H54 (cell line): ENCODE measurements around the gene MAP3K14.
A peak's percentile ranks its signal among the peaks of the same experiment; 100 is the strongest.

Experiments
- DNase-seq: peaks from one replicate; pipeline ENCODE4 v3.0.0; 2011; ENCODE audit warnings: low spot score, mixed read lengths; ENCODE audit not compliant: insufficient read length
- FAIRE-seq: peaks from 3 replicates; lab custom pipeline; 2011; peaks lifted over from hg19 to GRCh38; lab: Jason Lieb, UNC
- POLR2A ChIP-seq: IDR thresholded peaks from 2 replicates; pipeline ENCODE4 v1.6.1; 2011; ENCODE audit warnings: low read depth, mild to moderate bottlenecking, low read length

The MAP3K14 gene

GRCh38 chr17:45227101-45227925 lies 89.5 kb downstream of the MAP3K14 start:
- TF ChIP-seq POLR2A, result no peak
- DNase-seq (no peak), FAIRE-seq (no peak)

GRCh38 chr17:45226576-45226975 lies 90.2 kb downstream of the MAP3K14 start:
- FAIRE-seq (no peak), DNase-seq (no peak)
- TF ChIP-seq POLR2A, result no peak

DNA sequence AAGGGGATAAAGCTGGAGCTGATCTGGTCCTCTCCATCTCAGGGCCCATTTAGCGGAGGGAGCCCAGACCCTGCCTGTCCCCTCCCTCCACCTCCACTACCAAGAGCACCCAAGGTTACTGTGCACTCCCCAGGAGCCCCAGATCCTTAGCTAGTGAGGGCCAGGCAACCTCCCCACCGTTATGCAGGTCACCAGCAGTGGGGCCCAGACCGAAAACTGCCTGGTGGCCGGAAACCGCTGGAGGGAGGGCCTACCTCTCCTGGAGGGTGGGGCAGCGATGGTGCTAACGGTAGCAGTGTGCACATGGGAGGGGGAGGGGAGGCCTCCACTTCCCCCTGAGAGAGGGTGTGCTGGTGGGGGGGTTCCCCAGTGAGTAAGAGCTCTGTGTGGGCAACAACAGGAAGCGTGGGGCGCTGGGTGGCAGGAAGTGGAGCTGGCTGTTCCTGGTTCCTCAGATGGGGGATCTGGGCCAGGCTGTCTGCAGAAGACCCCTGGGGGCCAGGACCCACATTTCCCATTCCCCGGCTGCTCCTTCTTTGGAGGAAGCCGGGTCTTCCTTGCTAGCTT lies 90.8 kb downstream of the MAP3K14 start:
- FAIRE-seq (peak; percentile 38), DNase-seq (no peak)
- TF ChIP-seq POLR2A, result no peak

DNA sequence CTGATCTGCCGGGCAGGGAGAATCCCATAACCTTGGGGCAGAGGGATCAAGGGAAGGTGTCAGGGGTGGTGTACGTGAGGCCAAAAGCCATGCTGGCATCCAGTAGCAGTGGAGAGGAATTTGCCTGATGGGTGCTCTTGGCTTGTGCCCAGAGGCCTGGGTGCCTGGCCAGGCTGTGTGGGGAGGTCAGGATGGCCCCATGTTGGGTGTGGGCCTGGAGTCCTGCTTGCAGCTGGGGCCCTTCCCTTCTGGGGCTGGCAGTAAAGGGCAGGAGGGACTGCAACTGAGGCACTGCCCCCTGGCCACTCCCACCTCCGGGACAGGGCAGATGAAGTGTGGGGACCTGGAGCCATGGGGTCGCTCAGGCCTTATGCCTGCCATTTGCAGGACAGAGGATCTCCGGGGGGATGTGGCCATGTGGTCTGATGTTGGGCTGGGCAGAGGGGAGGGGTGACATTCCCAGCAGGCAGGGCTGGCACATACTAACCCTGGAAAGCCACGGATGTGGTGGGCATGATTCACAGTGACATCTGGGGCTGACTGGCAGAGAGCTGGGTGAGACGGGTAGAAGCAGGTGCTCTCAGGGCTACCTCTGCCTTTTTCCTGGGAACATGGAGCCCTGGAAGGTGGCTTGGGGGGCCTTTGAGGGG lies 91.6 kb downstream of the MAP3K14 start:
- DNase-seq, result peak; percentile 97
- TF ChIP-seq POLR2A, result no peak
- peak; percentile 80 for FAIRE-seq

GRCh38 chr17:45224671-45225050 lies 92.2 kb downstream of the MAP3K14 start:
- TF ChIP-seq POLR2A, result no peak
- DNase-seq (peak; percentile 40), FAIRE-seq (no peak)

DNA sequence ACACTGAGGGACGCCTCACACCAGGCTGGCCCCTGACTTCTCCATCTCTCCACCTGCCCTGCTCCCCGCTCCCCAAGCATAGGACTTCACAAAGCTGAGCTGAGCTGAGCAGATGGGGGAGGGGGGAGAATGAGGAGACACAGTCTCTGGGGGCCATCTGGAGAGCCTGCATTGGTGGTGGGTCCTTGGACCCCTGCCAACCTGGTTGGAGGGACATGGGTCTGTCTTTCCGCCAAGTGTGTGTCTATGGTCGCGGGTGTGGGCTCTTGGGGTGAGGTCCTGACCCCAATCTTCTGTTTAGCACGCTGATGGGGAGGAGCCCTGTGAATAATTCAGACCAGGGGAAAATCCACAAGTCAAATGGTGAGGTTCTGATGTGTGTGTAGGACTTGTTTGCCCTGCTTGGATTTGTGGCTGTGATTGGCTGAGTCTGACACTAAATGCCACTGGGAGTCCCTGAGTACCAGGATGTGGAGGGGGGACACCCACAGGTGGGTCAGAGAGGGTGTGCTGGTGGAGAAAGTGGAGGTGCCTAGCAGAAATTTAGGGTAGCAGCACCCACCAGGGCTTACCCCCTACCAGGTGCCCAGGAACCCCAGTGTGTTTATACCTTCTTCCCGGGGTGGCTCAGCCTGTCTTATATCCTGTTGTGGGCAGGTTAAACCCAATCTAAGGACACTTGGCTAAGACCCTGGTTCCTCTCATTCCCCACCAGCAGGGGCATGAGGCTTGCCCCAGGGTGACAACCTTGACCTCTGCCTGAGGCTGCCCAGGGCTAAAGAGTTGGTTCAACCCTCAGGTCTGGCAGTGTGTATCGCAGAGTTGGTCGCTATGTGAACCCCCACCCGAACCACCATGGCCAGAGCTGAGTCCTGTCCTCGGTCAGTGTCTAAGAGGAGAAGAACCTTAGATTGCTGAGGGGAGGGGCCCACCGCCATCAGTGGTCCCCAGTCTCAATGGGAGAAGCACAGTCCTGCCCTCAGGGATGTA lies 93.0 kb downstream of the MAP3K14 start:
- TF ChIP-seq POLR2A, result no peak
- no peak for FAIRE-seq
- peak; percentile 40 for DNase-seq

DNA sequence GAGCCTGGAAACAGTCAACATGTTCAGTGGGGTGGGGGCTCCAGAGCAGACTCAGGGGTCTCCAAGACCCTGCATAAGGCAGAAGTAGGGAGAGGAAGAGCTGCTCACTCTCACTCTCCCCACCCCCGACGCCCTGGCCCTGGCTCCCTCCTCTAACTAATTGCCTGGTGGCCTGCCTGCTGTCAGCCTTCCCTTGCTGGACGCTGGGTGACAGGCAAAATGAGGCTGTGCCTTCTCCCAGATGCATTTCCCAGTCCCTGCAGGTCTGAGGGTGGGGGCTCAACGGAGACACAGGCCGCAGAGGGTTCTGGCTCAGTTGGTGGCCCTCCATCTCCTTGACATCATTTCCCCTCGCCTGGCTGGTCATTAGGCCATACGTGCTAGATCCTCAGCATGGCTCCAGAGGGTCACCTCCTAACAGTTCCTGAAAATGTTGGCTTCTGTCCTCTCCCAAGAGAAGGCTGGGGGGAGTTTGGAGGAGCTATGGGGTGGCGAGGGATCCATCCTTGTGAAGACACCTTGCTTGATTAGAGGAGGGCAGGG lies 93.8 kb downstream of the MAP3K14 start:
- DNase-seq (peak; percentile 33), FAIRE-seq (no peak)
- no peak for TF ChIP-seq POLR2A

GRCh38 chr17:45222289-45222995 lies 94.4 kb downstream of the MAP3K14 start:
- FAIRE-seq (no peak), DNase-seq (peak; percentile 26)
- TF ChIP-seq POLR2A, result no peak

GRCh38 chr17:45222014-45222288 lies 94.9 kb downstream of the MAP3K14 start:
- FAIRE-seq (no peak), DNase-seq (no peak)
- no peak for TF ChIP-seq POLR2A

DNA sequence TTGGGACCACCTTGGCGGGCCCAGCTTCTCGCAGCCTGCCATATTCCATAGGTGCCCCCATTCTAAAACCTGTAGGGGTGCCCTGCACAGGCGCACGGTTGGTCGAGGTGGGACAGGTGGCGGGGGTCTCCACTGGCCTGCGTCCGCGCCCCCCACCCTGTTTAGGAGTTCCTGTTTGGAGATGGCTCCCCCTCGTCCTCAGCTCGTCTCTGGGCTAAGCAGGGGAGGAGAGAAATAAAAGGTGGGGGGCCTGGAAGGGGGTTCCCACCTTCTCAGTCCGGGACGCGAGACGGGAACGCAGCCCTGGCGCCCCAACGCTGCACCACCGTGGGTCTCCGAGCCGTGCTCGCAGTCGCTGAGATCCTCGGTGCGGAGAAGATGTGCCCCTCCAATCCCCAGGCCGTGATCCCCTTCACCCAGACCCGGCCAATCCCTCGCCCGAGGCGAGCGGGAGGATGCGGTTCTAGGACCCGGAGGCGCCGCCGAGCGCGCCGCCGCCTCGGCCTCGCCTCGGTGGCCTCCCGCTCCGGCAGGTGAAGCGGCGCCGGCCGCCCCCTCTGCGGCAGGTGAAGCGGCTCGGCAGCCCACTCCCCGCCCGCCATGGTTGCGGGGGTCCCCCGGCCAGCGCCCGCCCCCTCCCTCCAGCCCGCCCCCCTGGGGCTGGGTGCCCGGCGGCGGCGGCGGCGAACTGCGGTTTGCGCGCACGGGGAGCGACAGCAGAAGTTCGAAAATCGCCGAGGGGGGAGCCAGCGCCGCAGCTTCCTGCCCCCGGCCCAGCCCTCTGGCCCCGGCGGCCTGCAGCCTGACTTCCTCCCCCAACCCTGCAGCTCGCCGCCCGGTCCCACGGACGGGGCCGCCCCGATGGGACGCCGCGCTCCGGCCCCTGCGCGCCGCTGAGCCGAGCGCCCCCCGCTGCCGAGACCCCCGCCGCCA lies 95.5 kb downstream of the MAP3K14 start, which contains the start of gene FMNL1:
TSS of gene FMNL1 (plus strand) at position 805 of the 933 bp plus-strand sequence. CDS start 240 bp downstream, outside the sequence.
- no peak for FAIRE-seq
- peak; percentile 64 for DNase-seq
- TF ChIP-seq POLR2A, result no peak

DNA sequence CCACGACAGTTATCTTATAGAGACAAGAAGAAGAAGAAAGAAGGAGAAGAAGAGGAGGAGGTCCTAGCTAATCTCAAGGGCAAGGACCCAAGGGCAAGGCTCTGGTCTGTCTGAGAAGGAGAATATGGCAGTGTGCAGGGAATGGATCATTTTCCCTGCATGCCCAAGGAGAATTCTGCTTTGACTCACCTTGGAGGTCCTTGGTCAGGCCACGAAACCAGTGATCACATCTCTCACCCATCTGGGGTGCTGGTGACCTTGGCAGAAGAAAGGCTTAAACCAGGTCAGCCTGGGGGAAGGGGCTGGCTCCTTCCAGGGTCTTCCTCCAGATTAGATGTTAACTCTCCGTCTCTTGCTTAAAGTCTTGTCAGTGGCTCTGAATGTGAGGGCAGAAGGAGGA lies 96.7 kb downstream of the MAP3K14 start:
- FAIRE-seq (no peak), DNase-seq (no peak)
- no peak for TF ChIP-seq POLR2A
